Uterus (tissue), 4 donors: Measurements from ENCODE around the gene PICK1. TPM values are rescaled to one million over a fixed set of nuclear protein-coding genes. Genes with fewer than 3 reads are reported as not detected.
A peak's percentile ranks its signal among the peaks of the same experiment; 100 is the strongest.

Source experiments
- DNase-seq, 2 donors: peaks; one replicate each; pipeline ENCODE4 v3.0.0-alpha.2; 2019 to 2020
- H3K27ac ChIP-seq, 2 donors: fragments of 200-600 bp; sonication (generic); 1 replicate in 1 of 2; 2 replicates in 1 of 2; pipeline ENCODE4 v1.5.1; 2016 to 2018
- H3K27me3 ChIP-seq, 2 donors: fragments of 200-600 bp; sonication (generic); one replicate each; pipeline ENCODE4 v1.5.1; 2018 to 2019; ENCODE audit warnings: control low read depth in 1 of 2
- H3K36me3 ChIP-seq, 2 donors: fragments of 200-600 bp; sonication (generic); one replicate each; pipeline ENCODE4 v1.5.1; 2019; ENCODE audit warnings: control low read depth in 1 of 2
- H3K4me1 ChIP-seq, 2 donors: fragments of 200-600 bp; sonication (generic); one replicate each; pipeline ENCODE4 v1.5.1; 2018 to 2019; ENCODE audit warnings: control low read depth in 1 of 2
- H3K4me3 ChIP-seq, 2 donors: fragments of 200-600 bp; sonication (generic); 1 replicate in 1 of 2; 2 replicates in 1 of 2; pipeline ENCODE4 v1.5.1; 2018 to 2019; ENCODE audit warnings: mild to moderate bottlenecking in 1 of 2
- H3K9me3 ChIP-seq, 2 donors: fragments of 200-600 bp; sonication (generic); one replicate each; pipeline ENCODE4 v1.5.1; 2019; ENCODE audit warnings: control low read depth in 1 of 2
- CTCF ChIP-seq, 4 experiments: fragments of 200-600 bp in 2 of 4; fragments of 450-650 bp in 2 of 4; sonication (generic) in 2 of 4; IDR thresholded peaks; one replicate each; pipeline ENCODE4 v1.5.1; 2016 to 2019; ENCODE audit warnings: antibody characterized with exemption in 4 of 4, mild to moderate bottlenecking in 2 of 4, moderate library complexity in 1 of 4
- POLR2A ChIP-seq, 2 donors: fragments of 450-650 bp; IDR thresholded peaks; one replicate each; pipeline ENCODE4 v1.6.1; 2016; ENCODE audit warnings: antibody characterized with exemption in 2 of 2, mild to moderate bottlenecking in 1 of 2, moderate library complexity in 1 of 2
- intact Hi-C: fragments of 100-400 bp; cut with DNase I; formaldehyde crosslinking; loops from one replicate; pipeline ENCODE4 v1.15.1; 2023; ENCODE audit warnings: low total_unique reads
- total RNA-seq, 4 donors: library from RNA; depleted of rRNA in 3 of 4; stranded (reverse); fragments of >200 nt in 3 of 4; gene quantifications; one replicate each; pipeline versions ENCODE4 v1.1.0 to v1.2.4, GENCODE V29; 2014 to 2023
- donor health status: DM: yes; HTN: yes; CAD: no.

PICK1 gene
- total RNA-seq, 4 donors from 2014 or later: 2.9 to 38.7 (median 29.2) TPM

GRCh38 chr22:38074181-38075104 lies 17.2 kb downstream of the PICK1 start:
- no peak overlapping the region for H3K4me3 ChIP-seq
- H3K27me3 ChIP-seq: no peaks in the 10 kb centered on the region
- intact Hi-C loops: no loop called here
- H3K27ac ChIP-seq: no peak overlapping the region
- DNase-seq: no peak
- H3K4me1 ChIP-seq: no peaks in the 10 kb centered on the region
- no peaks in the 10 kb centered on the region for H3K36me3 ChIP-seq
- no peaks in the 10 kb centered on the region for H3K9me3 ChIP-seq
- TF ChIP-seq POLR2A (IDR thresholded peaks at IDR 0.05) (no peak), CTCF (IDR thresholded peaks at IDR 0.05) (peak in 1 of 4 experiments; percentile 16)

GRCh38 chr22:38075105-38075825 lies 18.1 kb downstream of the PICK1 start:
- H3K4me3 ChIP-seq: no peak overlapping the region
- no peak overlapping the region for H3K27ac ChIP-seq
- H3K9me3 ChIP-seq: no peaks in the 10 kb centered on the region
- H3K36me3 ChIP-seq: no peaks in the 10 kb centered on the region
- H3K4me1 ChIP-seq: no peaks in the 10 kb centered on the region
- DNase-seq: no peak
- no peaks in the 10 kb centered on the region for H3K27me3 ChIP-seq
- TF ChIP-seq POLR2A (IDR thresholded peaks at IDR 0.05): no peak
- TF ChIP-seq CTCF (IDR thresholded peaks at IDR 0.05): no peak
- intact Hi-C loops: no loop called here

GRCh38 chr22:38075961-38076360 lies 18.8 kb downstream of the PICK1 start:
- DNase-seq: no peak
- Histone ChIP-seq H3K4me3 (no peak overlapping the region), H3K27me3 (peaks cover 0 to 4% of the 10 kb centered on the region in 2 donors), H3K27ac (no peak overlapping the region), H3K9me3 (no peaks in the 10 kb centered on the region), H3K36me3 (no peaks in the 10 kb centered on the region), H3K4me1 (no peaks in the 10 kb centered on the region)
- intact Hi-C loops: no loop called here
- TF ChIP-seq POLR2A (IDR thresholded peaks at IDR 0.05) (no peak), CTCF (IDR thresholded peaks at IDR 0.05) (no peak)

- Histone ChIP-seq H3K36me3 (no peaks in the 10 kb centered on the region), H3K27ac (no peak overlapping the region), H3K4me3 (no peak overlapping the region), H3K27me3 (peaks cover 4% of the 10 kb centered on the region in 2 donors), H3K9me3 (no peaks in the 10 kb centered on the region), H3K4me1 (peaks cover 0 to 9% of the 10 kb centered on the region in 2 donors)
- TF ChIP-seq CTCF (IDR thresholded peaks at IDR 0.05) (no peak), POLR2A (IDR thresholded peaks at IDR 0.05) (no peak)
- intact Hi-C loops: no loop called here
- no peak for DNase-seq
These were observed 19.9 kb downstream of the PICK1 start for GRCh38 chr22:38077096-38077495.

- H3K27ac ChIP-seq: no peak overlapping the region
- no peaks in the 10 kb centered on the region for H3K9me3 ChIP-seq
- intact Hi-C loops: no loop called here
- no peak for TF ChIP-seq POLR2A (IDR thresholded peaks at IDR 0.05)
- no peak for TF ChIP-seq CTCF (IDR thresholded peaks at IDR 0.05)
- H3K27me3 ChIP-seq: peaks cover 7 to 9% of the 10 kb centered on the region in 2 donors
- peaks cover 0 to 14% of the 10 kb centered on the region in 2 donors for H3K4me1 ChIP-seq
- no peaks in the 10 kb centered on the region for H3K36me3 ChIP-seq
- no peak overlapping the region for H3K4me3 ChIP-seq
- DNase-seq: no peak
These were observed 20.4 kb downstream of the PICK1 start for GRCh38 chr22:38077595-38077994.
